Measurements from ENCODE around the gene ADSL. TPM values are rescaled to one million over a fixed set of nuclear protein-coding genes. Genes with fewer than 3 reads are reported as not detected.

Gene ADSL
- total and polyA plus RNA-seq, 2 of the 4 experiments (the other 2 are of a cell fraction): 93.6 to 229 TPM

- peak; percentile 40 for ATAC-seq (ENCODE audit: low read depth)
- Histone ChIP-seq H3K14ac (replicated peaks; ENCODE audit: low read depth, low read length) (peak overlapping the region; percentile 97), H3K56ac (ENCODE audit: extremely low read depth, insufficient read depth, low read length) (peak overlapping the region; percentile 94), H2BK5ac (ENCODE audit: low read depth, low read length, poor library complexity, severe bottlenecking) (peak overlapping the region; percentile 79), H3K4ac (ENCODE audit: low read depth, low read length) (peak overlapping the region; percentile 95), H3K36me3 (ENCODE audit: control insufficient read depth, insufficient read depth, low read length) (peaks cover 6% of the 10 kb centered on the region), H3K23ac (ENCODE audit: low read depth, low read length) (peak overlapping the region; percentile 89), H4K91ac (ENCODE audit: insufficient read depth, low read depth, low read length) (peak overlapping the region; percentile 93), H3K4me1 (ENCODE audit: control insufficient read depth, insufficient read depth, low read length) (no peaks in the 10 kb centered on the region), H4K8ac (ENCODE audit: low read depth in 2 of 2, low read length in 2 of 2) (peak overlapping the region; percentile 96 to 97), H3K9me3 (ENCODE audit: control insufficient read depth, insufficient read depth, low read length) (no peaks in the 10 kb centered on the region), H3K9me1 (ENCODE audit: insufficient read depth, low read length) (peaks cover 3% of the 10 kb centered on the region; the same call in 1 of the 2 replicates), H3K27ac (ENCODE audit: insufficient read depth, low read length) (peak overlapping the region; percentile 95), H4K5ac (ENCODE audit: low read depth, low read length) (peak overlapping the region; percentile 23; the same call in 1 of the 2 replicates), H2BK120ac (ENCODE audit: low read depth, low read length) (no peak overlapping the region; the same call in 1 of the 2 replicates), H2AFZ (replicated peaks; ENCODE audit: low read length, poor library complexity) (peak overlapping the region; percentile 98), H2AK9ac (replicated peaks; ENCODE audit: low read depth, low read length, poor library complexity) (peak overlapping the region; percentile 90), H3K9ac (ENCODE audit: low read depth, low read length) (peak overlapping the region; percentile 94), H2BK15ac (ENCODE audit: low read depth, low read length) (peak overlapping the region; percentile 39; the same call in 1 of the 3 replicates), H3K4me2 (ENCODE audit: low read depth, low read length) (peak overlapping the region; percentile 66), H2BK20ac (ENCODE audit: low read depth, low read length) (no peak overlapping the region), H3K27me3 (ENCODE audit: control insufficient read depth, insufficient read depth, low read length) (no peaks in the 10 kb centered on the region), H2AK5ac (ENCODE audit: low read depth, low read length) (peak overlapping the region; percentile 69), H3K18ac (ENCODE audit: low read depth, low read length) (peak overlapping the region; percentile 1; the same call in 1 of the 2 replicates), H3K79me1 (ENCODE audit: low read depth in 1 of 2, low read length in 2 of 2) (peaks cover 19 to 49% of the 10 kb centered on the region in 2 experiments; a peak in 3 of 4 replicates), H4K20me1 (ENCODE audit: insufficient read depth, low read length) (peaks cover 18% of the 10 kb centered on the region), H3K4me3 (ENCODE audit: insufficient read depth, low read depth, low read length) (peak overlapping the region; percentile 88)
- DNase-seq: no peak
- ChIA-PET CTCF (interaction anchor here (1.3 kb wide), 1 partner anchor 10 kb away, joined by 4 read pairs; no protein-coding TSS in a partner anchor), POLR2A (ENCODE audit: unreplicated experiment) (no interaction called here)
- WGBS, 2 experiments (ENCODE audit: extremely low coverage in 2 of 2, insufficient read length in 1 of 2): 0% methylated on average over 4 of the region's 20 CpGs; no CpG with 5 or more reads in 1 of the 2 experiments
- no peak for TF ChIP-seq BHLHE40 (IDR thresholded peaks at IDR 0.05; ENCODE audit: low read depth, low read length)
- no peak for TF ChIP-seq CEBPB (IDR thresholded peaks at IDR 0.05; ENCODE audit: low read depth, low read length)
- TF ChIP-seq, protein P1, sequence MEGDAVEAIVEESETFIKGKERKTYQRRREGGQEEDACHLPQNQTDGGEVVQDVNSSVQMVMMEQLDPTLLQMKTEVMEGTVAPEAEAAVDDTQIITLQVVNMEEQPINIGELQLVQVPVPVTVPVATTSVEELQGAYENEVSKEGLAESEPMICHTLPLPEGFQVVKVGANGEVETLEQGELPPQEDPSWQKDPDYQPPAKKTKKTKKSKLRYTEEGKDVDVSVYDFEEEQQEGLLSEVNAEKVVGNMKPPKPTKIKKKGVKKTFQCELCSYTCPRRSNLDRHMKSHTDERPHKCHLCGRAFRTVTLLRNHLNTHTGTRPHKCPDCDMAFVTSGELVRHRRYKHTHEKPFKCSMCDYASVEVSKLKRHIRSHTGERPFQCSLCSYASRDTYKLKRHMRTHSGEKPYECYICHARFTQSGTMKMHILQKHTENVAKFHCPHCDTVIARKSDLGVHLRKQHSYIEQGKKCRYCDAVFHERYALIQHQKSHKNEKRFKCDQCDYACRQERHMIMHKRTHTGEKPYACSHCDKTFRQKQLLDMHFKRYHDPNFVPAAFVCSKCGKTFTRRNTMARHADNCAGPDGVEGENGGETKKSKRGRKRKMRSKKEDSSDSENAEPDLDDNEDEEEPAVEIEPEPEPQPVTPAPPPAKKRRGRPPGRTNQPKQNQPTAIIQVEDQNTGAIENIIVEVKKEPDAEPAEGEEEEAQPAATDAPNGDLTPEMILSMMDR (conservative IDR thresholded peaks at IDR 0.05; ENCODE audit: low read depth, low read length): no peak
- TF ChIP-seq RAD21 (IDR thresholded peaks at IDR 0.05; ENCODE audit: low read length): no peak
- TF ChIP-seq RCOR1 (IDR thresholded peaks at IDR 0.05; ENCODE audit: insufficient replicate concordance, low read length): peak; percentile 39
- TF ChIP-seq MAZ (IDR thresholded peaks at IDR 0.05; ENCODE audit: borderline replicate concordance, low read depth, low read length): no peak
- no peak for TF ChIP-seq MAFK (IDR thresholded peaks at IDR 0.05; ENCODE audit: low read depth, low read length)
- no peak for TF ChIP-seq POLR2A (IDR thresholded peaks at IDR 0.05; ENCODE audit: low read depth, low read length)
- in situ Hi-C loops (cut with MboI; ENCODE audit: low sequenced_read_pairs) (loop anchor here (5.0 to 10.0 kb wide), 3 partner anchors 168 to 811 kb away; partner anchors contain the start of genes RPS19BP1 and TNRC6B), dilution Hi-C loops (cut with HindIII; ENCODE audit: low sequenced_read_pairs, unreplicated experiment) (no loop called here), intact Hi-C loops (cut with micrococcal nuclease) (loop anchor here (1.0 to 5.0 kb wide), 4 partner anchors 33 to 301 kb away; partner anchors contain the start of gene TNRC6B)
- BruUV-seq (replicated peaks): no TSS peak
Measured at GRCh38 chr22:40345815-40346184, 500 bp upstream of the ADSL start.
